GM19463 (cell line): ENCODE results near the gene UCK2.

Experiments used
- ATAC-seq: cut with Tn5 transposase; IDR thresholded peaks from one replicate; pipeline ENCODE4 v1.9.1; 2021; ENCODE audit warnings: mild to moderate bottlenecking, moderate library complexity; ENCODE audit not compliant: unreplicated experiment

Gene UCK2

GRCh38 chr1:165897326-165898303 is 70.2 kb downstream of the UCK2 start:
- ATAC-seq, result peak; percentile 57

- ATAC-seq, result no peak
Measured at GRCh38 chr1:165898837-165899236, 71.4 kb downstream of the UCK2 start.

- no peak for ATAC-seq
Measured at GRCh38 chr1:165899461-165899941, 72.1 kb downstream of the UCK2 start.

GRCh38 chr1:165900576-165901380 is 73.4 kb downstream of the UCK2 start:
- ATAC-seq, result no peak

GRCh38 chr1:165902565-165902964 is 75.2 kb downstream of the UCK2 start:
- no peak for ATAC-seq

GRCh38 chr1:165903672-165904071 is 76.3 kb downstream of the UCK2 start:
- ATAC-seq, result no peak

- no peak for ATAC-seq
Measured at GRCh38 chr1:165904948-165905347, 77.5 kb downstream of the UCK2 start.

- no peak for ATAC-seq
Measured at GRCh38 chr1:165905853-165906252, 78.4 kb downstream of the UCK2 start.

GRCh38 chr1:165907256-165907857 is 79.9 kb downstream of the UCK2 start:
- no peak for ATAC-seq

GRCh38 chr1:165910764-165911421 is 83.5 kb downstream of the UCK2 start:
- ATAC-seq, result no peak

GRCh38 chr1:165911609-165912281 is 84.3 kb downstream of the UCK2 start:
- ATAC-seq, result no peak

GRCh38 chr1:165912638-165913037 is 85.2 kb downstream of the UCK2 start:
- ATAC-seq, result no peak

GRCh38 chr1:165914136-165914798 is 86.9 kb downstream of the UCK2 start:
- ATAC-seq, result peak; percentile 76

GRCh38 chr1:165915480-165915879 is 88.1 kb downstream of the UCK2 start:
- no peak for ATAC-seq

- ATAC-seq, result no peak
Measured at GRCh38 chr1:165915932-165916348, 88.5 kb downstream of the UCK2 start.

- ATAC-seq, result no peak
Measured at GRCh38 chr1:165917166-165917565, 89.8 kb downstream of the UCK2 start.

GRCh38 chr1:165924117-165924516 is 96.7 kb downstream of the UCK2 start:
- ATAC-seq, result no peak

GRCh38 chr1:165925498-165926079 is 98.2 kb downstream of the UCK2 start:
- no peak for ATAC-seq

- ATAC-seq, result peak; percentile 76
Measured at GRCh38 chr1:165927169-165927568, 99.8 kb downstream of the UCK2 start.
